ENCODE measurements around the gene AGGF1.
"Not testable (repeated sequence)": the region's sequence is repeated elsewhere in the genome, so short reads cannot be mapped to it uniquely, and the experiment has no call there.

AGGF1 gene

DNA sequence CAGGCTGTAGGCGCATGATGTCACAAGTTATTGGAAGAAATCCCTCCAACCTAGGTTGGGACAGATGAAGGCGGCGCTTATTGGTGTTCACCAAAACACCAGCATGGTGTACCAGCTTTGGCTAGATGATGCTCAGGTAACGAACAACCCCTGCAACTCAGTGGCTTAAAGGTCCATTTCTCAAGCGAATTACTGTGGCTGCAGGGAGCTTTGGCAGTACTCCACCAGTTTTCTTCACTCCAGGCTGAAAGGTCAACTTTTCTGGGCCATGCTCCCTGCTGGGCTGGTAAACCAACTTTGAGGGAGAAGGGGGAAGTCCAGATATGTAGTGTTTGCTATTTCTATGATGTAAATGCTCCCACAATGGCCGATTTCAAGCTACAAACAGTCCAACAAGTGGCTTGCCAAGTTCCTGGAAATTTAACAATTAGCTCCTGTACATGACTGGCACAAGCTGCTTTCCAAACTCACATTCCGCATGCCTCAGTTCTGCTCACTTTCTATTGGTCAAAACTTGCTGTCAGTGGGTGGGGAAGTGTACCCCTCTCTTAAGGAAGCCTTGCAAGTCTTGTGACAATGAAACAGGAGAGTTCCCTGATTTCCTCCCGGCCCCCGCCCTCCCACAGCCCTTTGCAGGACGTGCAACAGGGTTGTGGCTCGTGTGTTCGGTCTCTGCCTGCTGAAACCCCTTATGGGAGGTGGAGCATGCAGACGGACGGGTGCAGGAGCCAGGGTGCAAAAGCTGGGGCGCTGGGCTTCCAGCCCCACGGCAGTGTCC, 57.5 kb downstream of the AGGF1 start:
- no peak for DNase-seq

DNA sequence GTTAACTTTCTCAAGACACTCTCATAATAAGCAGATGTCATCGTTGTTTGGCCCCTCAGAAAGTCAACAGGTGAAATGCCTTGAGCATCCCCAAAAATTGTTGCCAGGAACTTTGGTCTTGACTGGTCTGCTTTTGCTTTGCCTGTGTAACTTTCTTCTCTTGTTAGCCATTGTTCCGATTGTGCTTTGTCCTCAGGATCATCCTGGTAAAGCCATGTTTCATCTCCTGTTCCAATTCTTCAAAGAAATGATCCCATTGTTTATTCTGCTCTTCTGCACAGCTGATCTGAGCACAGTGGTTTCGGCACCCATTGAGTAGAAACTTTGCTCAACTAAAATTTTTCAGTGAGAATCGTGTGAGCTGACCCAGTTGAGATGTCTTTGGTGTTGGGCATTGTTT, 65.0 kb downstream of the AGGF1 start:
- DNase-seq, result no peak

DNA sequence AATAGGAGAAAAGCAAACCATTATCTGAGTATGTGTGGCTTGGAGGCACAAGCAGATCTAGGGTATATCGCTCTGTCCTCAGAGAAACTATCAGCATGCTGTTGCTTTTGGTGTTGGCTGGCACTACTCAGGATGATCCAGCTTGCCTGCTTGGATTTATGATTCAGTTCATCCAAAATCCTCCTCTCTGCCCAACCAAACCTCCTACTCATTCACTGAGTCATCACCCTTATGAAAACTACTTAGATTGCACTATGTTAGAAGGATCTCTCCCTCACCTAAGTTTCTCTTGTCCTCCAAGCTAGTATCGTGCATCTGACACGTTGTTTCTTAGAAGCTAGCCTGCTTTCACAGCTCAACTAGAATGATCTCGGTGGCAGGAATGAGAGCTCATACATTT, 71.1 kb downstream of the AGGF1 start:
- no peak for DNase-seq

DNA sequence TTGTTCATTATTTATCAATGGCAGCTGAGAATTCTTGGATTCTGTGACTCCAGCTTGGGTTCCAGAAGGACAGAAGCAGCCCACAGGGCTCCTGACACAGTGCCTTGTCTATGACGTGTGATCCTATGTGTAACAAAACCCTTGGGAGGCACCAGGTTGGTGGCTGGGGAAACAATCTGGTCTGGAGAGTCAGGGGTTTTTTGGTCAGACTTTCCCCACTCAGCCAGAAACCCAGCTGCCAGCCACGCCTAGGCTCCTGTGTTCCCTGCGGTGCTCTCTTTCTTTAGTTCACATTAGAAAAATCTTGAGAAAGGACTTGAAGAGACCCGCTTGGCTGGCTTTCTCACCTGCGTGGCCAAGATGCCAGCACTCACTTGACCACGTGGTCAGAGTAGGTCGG, 72.3 kb downstream of the AGGF1 start:
- DNase-seq, result no peak

DNA sequence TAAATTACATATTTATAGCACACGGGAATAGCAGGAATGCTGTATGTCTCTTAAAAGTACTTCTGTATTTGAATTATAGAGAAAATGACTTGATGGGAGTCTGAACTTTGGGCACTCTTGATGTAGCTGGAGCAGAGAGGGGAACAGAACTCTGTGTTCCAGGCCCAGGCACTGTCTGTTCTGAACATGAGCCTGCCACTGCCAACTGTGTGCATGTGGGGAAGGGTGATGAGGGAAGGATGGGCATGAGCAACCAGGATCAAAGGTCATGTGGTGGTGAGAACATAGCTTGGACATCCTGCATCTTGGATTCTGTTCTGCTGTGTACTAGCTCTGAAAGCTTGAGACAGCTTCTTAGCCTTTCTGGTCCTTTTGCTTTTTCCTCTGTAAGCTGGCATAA, 73.3 kb downstream of the AGGF1 start:
- no peak for DNase-seq

DNA sequence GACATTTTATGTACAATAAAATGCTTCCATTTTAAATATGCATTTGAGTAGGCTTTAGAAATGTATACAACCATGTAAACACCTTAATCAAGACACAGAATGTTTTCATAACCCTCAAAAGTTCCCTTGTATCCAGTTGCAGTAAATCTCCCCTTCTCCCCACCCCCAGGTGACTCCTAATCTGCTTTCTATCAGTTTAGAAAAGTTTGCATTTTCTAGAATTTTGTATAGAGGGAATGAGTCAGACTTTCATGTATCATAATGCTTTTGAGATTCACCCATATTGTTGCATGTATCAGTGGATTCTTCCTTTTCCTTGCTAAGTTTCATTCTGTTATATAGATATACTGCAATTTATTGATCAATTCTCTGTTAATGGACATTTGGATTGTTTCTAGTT, 74.6 kb downstream of the AGGF1 start:
- no peak for DNase-seq

DNA sequence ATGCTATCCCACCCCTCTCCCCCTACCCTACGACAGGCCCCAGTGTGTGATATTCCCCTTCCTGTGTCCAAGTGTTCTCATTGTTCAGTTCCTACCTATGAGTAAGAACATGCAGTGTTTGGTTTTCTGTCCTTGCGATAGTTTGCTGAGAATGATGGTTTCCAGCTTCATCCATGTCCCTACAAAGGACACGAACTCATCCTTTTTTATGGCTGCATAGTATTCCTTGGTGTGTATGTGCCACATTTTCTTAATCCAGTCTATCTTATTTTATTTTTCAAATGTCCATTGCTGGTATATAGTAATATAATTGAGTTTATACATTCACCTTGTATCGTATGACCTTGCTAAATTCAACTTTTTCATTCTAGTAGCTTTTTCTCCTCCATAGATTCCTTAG, 76.8 kb downstream of the AGGF1 start:
- DNase-seq, result not testable (repeated sequence)

Measured in NCI-H187 treated with DMSO at 0.1 percent for 48 hours (cell line).